GM13976 (cell line): ENCODE results near the gene LRP8.

Source experiments
- DNase-seq: peaks from one replicate; pipeline ENCODE4 v3.0.0; 2012; ENCODE audit warnings: low spot score
- in situ Hi-C: fragments of 300-500 bp; cut with MboI; formaldehyde crosslinking; loops from one replicate; pipeline ENCODE4 v1.12.0; 2022; ENCODE audit warnings: low sequenced_read_pairs, mixed read lengths, inconsistent platforms; ENCODE audit not compliant: unreplicated experiment
- TF ChIP-seq, protein P1 (sequence below): IDR thresholded peaks from 2 replicates; pipeline ENCODE4 v1.5.1; 2012; ENCODE audit warnings: borderline replicate concordance, mild to moderate bottlenecking; ENCODE audit not compliant: insufficient read depth; ENCODE audit errors: extremely low read depth, missing control alignments, control extremely low read depth

The LRP8 gene

GRCh38 chr1:53307037-53307436, 20.8 kb downstream of the LRP8 start:
- DNase-seq: no peak
- TF ChIP-seq, protein P1, sequence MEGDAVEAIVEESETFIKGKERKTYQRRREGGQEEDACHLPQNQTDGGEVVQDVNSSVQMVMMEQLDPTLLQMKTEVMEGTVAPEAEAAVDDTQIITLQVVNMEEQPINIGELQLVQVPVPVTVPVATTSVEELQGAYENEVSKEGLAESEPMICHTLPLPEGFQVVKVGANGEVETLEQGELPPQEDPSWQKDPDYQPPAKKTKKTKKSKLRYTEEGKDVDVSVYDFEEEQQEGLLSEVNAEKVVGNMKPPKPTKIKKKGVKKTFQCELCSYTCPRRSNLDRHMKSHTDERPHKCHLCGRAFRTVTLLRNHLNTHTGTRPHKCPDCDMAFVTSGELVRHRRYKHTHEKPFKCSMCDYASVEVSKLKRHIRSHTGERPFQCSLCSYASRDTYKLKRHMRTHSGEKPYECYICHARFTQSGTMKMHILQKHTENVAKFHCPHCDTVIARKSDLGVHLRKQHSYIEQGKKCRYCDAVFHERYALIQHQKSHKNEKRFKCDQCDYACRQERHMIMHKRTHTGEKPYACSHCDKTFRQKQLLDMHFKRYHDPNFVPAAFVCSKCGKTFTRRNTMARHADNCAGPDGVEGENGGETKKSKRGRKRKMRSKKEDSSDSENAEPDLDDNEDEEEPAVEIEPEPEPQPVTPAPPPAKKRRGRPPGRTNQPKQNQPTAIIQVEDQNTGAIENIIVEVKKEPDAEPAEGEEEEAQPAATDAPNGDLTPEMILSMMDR: no peak
- in situ Hi-C loops: no loop called here

DNA sequence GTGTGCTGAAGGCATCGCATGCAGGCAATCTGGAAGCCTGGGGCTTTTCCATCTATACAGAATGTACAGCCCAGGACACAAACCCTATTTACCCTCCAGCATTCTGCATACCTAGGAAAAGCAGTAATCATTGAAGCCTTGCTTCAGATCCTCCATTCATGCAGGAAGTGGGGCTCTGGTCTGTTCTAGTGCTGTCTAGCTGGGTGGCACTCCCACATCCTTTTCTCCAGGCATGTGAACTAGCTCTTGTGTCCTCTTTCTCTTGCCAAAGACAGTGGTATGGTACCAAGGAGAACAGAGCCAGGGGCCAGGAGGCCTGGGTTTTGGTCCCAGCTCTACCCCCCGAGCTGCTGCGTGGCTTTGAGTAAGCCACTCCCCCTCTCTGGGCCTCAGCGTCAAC, 21.7 kb downstream of the LRP8 start:
- in situ Hi-C loops: no loop called here
- no peak for DNase-seq
- TF ChIP-seq, protein P1: no peak

GRCh38 chr1:53305650-53306049, 22.2 kb downstream of the LRP8 start:
- DNase-seq: no peak
- in situ Hi-C loops: no loop called here
- TF ChIP-seq, protein P1: no peak

GRCh38 chr1:53304527-53304926, 23.3 kb downstream of the LRP8 start:
- TF ChIP-seq, protein P1: no peak
- in situ Hi-C loops: no loop called here
- DNase-seq: no peak

GRCh38 chr1:53303726-53304515, 23.9 kb downstream of the LRP8 start:
- in situ Hi-C loops: no loop called here
- DNase-seq: no peak
- TF ChIP-seq, protein P1: no peak

GRCh38 chr1:53303243-53303642, 24.6 kb downstream of the LRP8 start:
- DNase-seq: no peak
- in situ Hi-C loops: no loop called here
- TF ChIP-seq, protein P1: no peak

- TF ChIP-seq, protein P1: no peak
- in situ Hi-C loops: loop anchor here (10.0 kb wide), 1 partner anchor 64 kb away; the partner anchor contains the start of gene MAGOH
- DNase-seq: no peak
Observed at GRCh38 chr1:53299233-53299632, 28.6 kb downstream of the LRP8 start.
